SU-DHL-6 (cell line): ENCODE data around the gene GJC2.

Experiments used
- H2AFZ ChIP-seq: fragments of 200-600 bp; sonication (generic); 2 replicates; pipeline ENCODE4 v1.6.1; 2014; ENCODE audit warnings: low read depth, mild to moderate bottlenecking, moderate library complexity, mixed read lengths, antibody characterized with exemption, low read length; ENCODE audit not compliant: severe bottlenecking
- H3F3A ChIP-seq: fragments of 200-600 bp; shearing (Covaris generic); 2 replicates; pipeline ENCODE4 v1.6.0; 2016; ENCODE audit warnings: antibody characterized with exemption, mild to moderate bottlenecking; ENCODE audit not compliant: insufficient read depth
- H3K27ac ChIP-seq: fragments of 200-600 bp; sonication (generic); 2 replicates; pipeline ENCODE4 v1.5.1; 2016; ENCODE audit warnings: low read depth, mild to moderate bottlenecking, low read length, moderate library complexity, mixed read lengths
- H3K27me3 ChIP-seq: fragments of 200-600 bp; sonication (generic), shearing (Covaris generic); 2 replicates; pipeline ENCODE4 v1.6.0; 2014; ENCODE audit warnings: mild to moderate bottlenecking, low read length
- H3K36me3 ChIP-seq: fragments of 200-600 bp; sonication (generic); 2 replicates; pipeline ENCODE4 v1.6.1; 2014; ENCODE audit warnings: mild to moderate bottlenecking, low read length, mixed read lengths
- H3K4me2 ChIP-seq: fragments of 300-600, 200-600 bp; shearing (Covaris generic), sonication (generic); 2 replicates; pipeline ENCODE4 v1.6.0; 2014; ENCODE audit warnings: low read length, low read depth, mild to moderate bottlenecking; ENCODE audit not compliant: poor library complexity, severe bottlenecking
- H3K4me3 ChIP-seq: fragments of 200-600 bp; sonication (generic); 2 replicates; pipeline ENCODE4 v1.5.1; 2014; ENCODE audit warnings: antibody characterized with exemption, low read length, mild to moderate bottlenecking, mixed read lengths; ENCODE audit not compliant: insufficient read depth, poor library complexity, severe bottlenecking
- H3K79me2 ChIP-seq: fragments of 200-600 bp; sonication (generic); 2 replicates; pipeline ENCODE4 v1.6.1; 2014; ENCODE audit warnings: mild to moderate bottlenecking, low read length, moderate library complexity; ENCODE audit not compliant: insufficient read depth
- H3K9ac ChIP-seq: fragments of 200-600 bp; sonication (generic); 2 replicates; pipeline ENCODE4 v1.7.0; 2014; ENCODE audit warnings: mild to moderate bottlenecking, low read length
- H3K9me2 ChIP-seq: fragments of 200-600 bp; sonication (generic); replicated peaks from 2 replicates; pipeline ENCODE4 v1.6.1; 2014; ENCODE audit warnings: low read length; ENCODE audit not compliant: insufficient read depth
- H3K9me3 ChIP-seq: fragments of 200-600 bp; sonication (generic); 2 replicates; pipeline ENCODE4 v1.6.1; 2014; ENCODE audit warnings: low read length, mixed read lengths; ENCODE audit not compliant: insufficient read depth
- H4K20me1 ChIP-seq: fragments of 200-600 bp; sonication (generic); 2 replicates; pipeline ENCODE4 v1.6.1; 2014; ENCODE audit warnings: low read depth, mild to moderate bottlenecking, antibody characterized with exemption, low read length, moderate library complexity, mixed read lengths
- EZH2phosphoT487 ChIP-seq: fragments of 200-600 bp; sonication (generic), shearing (Covaris generic); conservative IDR thresholded peaks from 2 replicates; pipeline ENCODE4 v1.6.1; 2018; ENCODE audit warnings: mild to moderate bottlenecking, antibody characterized with exemption, low read length, moderate library complexity, mixed read lengths
- TF ChIP-seq, protein P1 (sequence below): fragments of 200-600 bp; sonication (generic); IDR thresholded peaks from one replicate; pipeline ENCODE4 v1.5.1; 2017; ENCODE audit warnings: antibody characterized with exemption, mild to moderate bottlenecking, low read length, moderate library complexity; ENCODE audit not compliant: insufficient read depth, poor library complexity, severe bottlenecking

Gene GJC2

DNA sequence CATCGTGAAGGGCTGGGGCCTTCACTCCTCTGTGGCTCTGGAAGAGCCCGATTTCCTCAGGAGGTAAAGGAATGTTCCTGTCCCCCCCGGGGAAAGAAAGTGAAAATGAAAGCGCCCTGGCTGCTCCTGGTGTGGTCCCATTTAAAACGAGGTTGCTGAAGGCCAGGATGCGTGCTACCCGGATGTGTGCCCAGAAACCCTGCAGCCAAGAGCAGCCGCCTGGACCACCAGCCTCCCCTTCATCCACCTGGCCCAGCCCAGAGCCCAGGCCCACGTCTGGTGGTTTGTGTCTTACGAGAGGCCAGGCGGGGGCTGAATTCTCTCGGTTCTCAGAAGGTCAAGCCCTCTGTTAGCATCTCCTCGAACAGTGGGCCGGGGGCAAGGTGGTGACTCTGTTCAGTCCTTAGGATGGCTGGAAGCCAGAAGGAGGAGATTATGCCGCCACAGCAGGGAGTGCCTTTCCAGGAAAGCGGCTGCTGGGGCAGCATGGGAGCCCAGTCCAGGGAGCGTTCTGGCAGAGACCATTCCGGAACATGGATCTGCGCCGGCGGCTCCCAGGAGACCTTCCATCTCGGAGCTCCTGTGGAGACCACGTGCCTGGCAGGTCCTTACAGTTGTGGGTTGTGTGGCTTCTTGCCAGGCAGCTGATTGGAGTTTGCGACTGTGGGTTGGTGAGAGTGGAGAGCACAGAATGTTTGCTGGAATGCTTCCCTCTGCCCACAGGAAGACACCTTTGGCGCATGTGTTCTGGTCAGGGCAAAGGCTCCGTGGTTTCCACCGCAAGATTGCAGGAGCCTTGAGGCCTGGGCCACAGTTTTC is 8.3 kb upstream of the GJC2 start:
- H3F3A ChIP-seq, result peaks cover 9% of the 10 kb centered on the region
- no peaks in the 10 kb centered on the region for H3K27me3 ChIP-seq
- no peaks in the 10 kb centered on the region for H3K36me3 ChIP-seq
- H3K27ac ChIP-seq, result no peak overlapping the region
- peak overlapping the region; percentile 89 for H3K9ac ChIP-seq
- H3K4me3 ChIP-seq, result peak overlapping the region; percentile 94
- no peaks in the 10 kb centered on the region for H3K9me2 ChIP-seq
- H3K9me3 ChIP-seq, result no peaks in the 10 kb centered on the region
- H3K4me2 ChIP-seq, result peak overlapping the region; percentile 89
- no peak overlapping the region for H2AFZ ChIP-seq
- H3K79me2 ChIP-seq, result peaks cover 58% of the 10 kb centered on the region
- TF ChIP-seq EZH2phosphoT487, result no peak
- H4K20me1 ChIP-seq, result no peaks in the 10 kb centered on the region; the same call in 1 of the 2 replicates

- TF ChIP-seq, protein P1, sequence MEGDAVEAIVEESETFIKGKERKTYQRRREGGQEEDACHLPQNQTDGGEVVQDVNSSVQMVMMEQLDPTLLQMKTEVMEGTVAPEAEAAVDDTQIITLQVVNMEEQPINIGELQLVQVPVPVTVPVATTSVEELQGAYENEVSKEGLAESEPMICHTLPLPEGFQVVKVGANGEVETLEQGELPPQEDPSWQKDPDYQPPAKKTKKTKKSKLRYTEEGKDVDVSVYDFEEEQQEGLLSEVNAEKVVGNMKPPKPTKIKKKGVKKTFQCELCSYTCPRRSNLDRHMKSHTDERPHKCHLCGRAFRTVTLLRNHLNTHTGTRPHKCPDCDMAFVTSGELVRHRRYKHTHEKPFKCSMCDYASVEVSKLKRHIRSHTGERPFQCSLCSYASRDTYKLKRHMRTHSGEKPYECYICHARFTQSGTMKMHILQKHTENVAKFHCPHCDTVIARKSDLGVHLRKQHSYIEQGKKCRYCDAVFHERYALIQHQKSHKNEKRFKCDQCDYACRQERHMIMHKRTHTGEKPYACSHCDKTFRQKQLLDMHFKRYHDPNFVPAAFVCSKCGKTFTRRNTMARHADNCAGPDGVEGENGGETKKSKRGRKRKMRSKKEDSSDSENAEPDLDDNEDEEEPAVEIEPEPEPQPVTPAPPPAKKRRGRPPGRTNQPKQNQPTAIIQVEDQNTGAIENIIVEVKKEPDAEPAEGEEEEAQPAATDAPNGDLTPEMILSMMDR, result no peak
- no peak for TF ChIP-seq EZH2phosphoT487
- no peaks in the 10 kb centered on the region for H3K27me3 ChIP-seq
- H3K9ac ChIP-seq, result no peak overlapping the region
- H3K9me3 ChIP-seq, result no peaks in the 10 kb centered on the region
- H3K9me2 ChIP-seq, result no peaks in the 10 kb centered on the region
- H3K4me2 ChIP-seq, result peak overlapping the region; percentile 89
- H4K20me1 ChIP-seq, result no peaks in the 10 kb centered on the region; the same call in 1 of the 2 replicates
- H2AFZ ChIP-seq, result no peak overlapping the region
- no peak overlapping the region for H3K4me3 ChIP-seq
- peaks cover 58% of the 10 kb centered on the region for H3K79me2 ChIP-seq
- no peaks in the 10 kb centered on the region for H3K36me3 ChIP-seq
- peaks cover 9% of the 10 kb centered on the region for H3F3A ChIP-seq
- no peak overlapping the region for H3K27ac ChIP-seq
Measured at GRCh38 chr1:228142155-228142691, 7.5 kb upstream of the GJC2 start.

- TF ChIP-seq EZH2phosphoT487, result no peak
- TF ChIP-seq, protein P1, result no peak
- Histone ChIP-seq H3F3A (peaks cover 9% of the 10 kb centered on the region), H3K9me3 (no peaks in the 10 kb centered on the region), H3K4me3 (no peak overlapping the region), H3K9me2 (no peaks in the 10 kb centered on the region), H3K79me2 (peaks cover 58% of the 10 kb centered on the region), H4K20me1 (no peaks in the 10 kb centered on the region; the same call in 1 of the 2 replicates), H3K9ac (no peak overlapping the region), H3K4me2 (no peak overlapping the region), H3K36me3 (no peaks in the 10 kb centered on the region), H3K27ac (no peak overlapping the region), H3K27me3 (no peaks in the 10 kb centered on the region), H2AFZ (no peak overlapping the region)
Measured at GRCh38 chr1:228142701-228143136, 7.0 kb upstream of the GJC2 start.
